ENCODE measurements around the gene TBL1Y. TPM values are rescaled to one million over a fixed set of nuclear protein-coding genes. Genes with fewer than 3 reads are reported as not detected.

The TBL1Y gene
- total and polyA plus RNA-seq, 8 donors = 0.08 to 1.3 (median 0.35) TPM; not detected in 4

- H3K4me3 ChIP-seq = no peak overlapping the region
- DNase-seq = no peak
- no peaks in the 10 kb centered on the region for H3K4me1 ChIP-seq
- TF ChIP-seq POLR2A (IDR thresholded peaks at IDR 0.05) (no peak), POLR2AphosphoS5 (IDR thresholded peaks at IDR 0.05) (no peak), EP300 (IDR thresholded peaks at IDR 0.05) (no peak), CTCF (IDR thresholded peaks at IDR 0.05) (no peak)
- no peaks in the 10 kb centered on the region for H3K36me3 ChIP-seq
- no peaks in the 10 kb centered on the region for H3K27me3 ChIP-seq
- H3K9me3 ChIP-seq = no peaks in the 10 kb centered on the region
- H3K27ac ChIP-seq = no peak overlapping the region
- WGBS, 5 donors = 76 to 87% (median 85%) methylated on average over 2 of the region's 2 CpGs; no CpG with 5 or more reads in 2 of the 5 donors
- intact Hi-C loops (cut with DNase I; ENCODE audit: low total_unique reads) = no loop called here
These were observed 25.0 kb downstream of the TBL1Y start for GRCh38 chrY:6935497-6935896.

GRCh38 chrY:6947695-6948094, 37.2 kb downstream of the TBL1Y start:
- no peaks in the 10 kb centered on the region for H3K36me3 ChIP-seq
- no peak overlapping the region for H3K27ac ChIP-seq
- no peak overlapping the region for H3K4me3 ChIP-seq
- no peaks in the 10 kb centered on the region for H3K9me3 ChIP-seq
- intact Hi-C loops (cut with DNase I; ENCODE audit: low total_unique reads) = no loop called here
- no peaks in the 10 kb centered on the region for H3K27me3 ChIP-seq
- DNase-seq = no peak
- TF ChIP-seq POLR2AphosphoS5 (IDR thresholded peaks at IDR 0.05) (no peak), EP300 (IDR thresholded peaks at IDR 0.05) (no peak)
- H3K4me1 ChIP-seq = no peaks in the 10 kb centered on the region

- Histone ChIP-seq H3K27ac (no peak overlapping the region), H3K36me3 (no peaks in the 10 kb centered on the region), H3K9me3 (no peaks in the 10 kb centered on the region), H3K4me1 (no peaks in the 10 kb centered on the region), H3K4me3 (no peak overlapping the region), H3K27me3 (no peaks in the 10 kb centered on the region)
- 69 to 73% (median 71%) methylated on average over 9 to 13 of the region's 13 CpGs; no CpG with 5 or more reads in 2 of the 5 donors for WGBS, 5 donors
- TF ChIP-seq POLR2AphosphoS5 (IDR thresholded peaks at IDR 0.05) = no peak
- TF ChIP-seq CTCF (IDR thresholded peaks at IDR 0.05) = no peak
- intact Hi-C loops (cut with DNase I; ENCODE audit: low total_unique reads) = no loop called here
- no peak for DNase-seq
These were observed 37.9 kb downstream of the TBL1Y start for GRCh38 chrY:6948378-6948777.

GRCh38 chrY:6949947-6950346, 39.5 kb downstream of the TBL1Y start:
- Histone ChIP-seq H3K27me3 (no peaks in the 10 kb centered on the region), H3K36me3 (no peaks in the 10 kb centered on the region), H3K9me3 (no peaks in the 10 kb centered on the region), H3K4me1 (no peaks in the 10 kb centered on the region), H3K4me3 (no peak overlapping the region), H3K27ac (no peak overlapping the region)
- WGBS, 5 donors = 45 to 62% (median 54%) methylated on average over 4 of the region's 4 CpGs; no CpG with 5 or more reads in 2 of the 5 donors
- intact Hi-C loops (cut with DNase I; ENCODE audit: low total_unique reads) = no loop called here
- no peak for DNase-seq
- TF ChIP-seq CTCF (IDR thresholded peaks at IDR 0.05) (no peak), POLR2A (IDR thresholded peaks at IDR 0.05) (no peak), POLR2AphosphoS5 (IDR thresholded peaks at IDR 0.05) (no peak), EP300 (IDR thresholded peaks at IDR 0.05) (no peak)

- no peak overlapping the region for H3K27ac ChIP-seq
- H3K9me3 ChIP-seq = no peaks in the 10 kb centered on the region
- DNase-seq = no peak
- 1 to 3% (median 2%) methylated on average over 4 to 11 of the region's 11 CpGs; no CpG with 5 or more reads in 2 of the 5 donors for WGBS, 5 donors
- H3K4me1 ChIP-seq = no peaks in the 10 kb centered on the region
- peak in 2 of 7 experiments; percentile 31 to 57 for TF ChIP-seq CTCF (IDR thresholded peaks at IDR 0.05)
- no peak for TF ChIP-seq POLR2AphosphoS5 (IDR thresholded peaks at IDR 0.05)
- TF ChIP-seq EP300 (IDR thresholded peaks at IDR 0.05) = no peak
- no peaks in the 10 kb centered on the region for H3K36me3 ChIP-seq
- intact Hi-C loops (cut with DNase I; ENCODE audit: low total_unique reads) = no loop called here
- no peaks in the 10 kb centered on the region for H3K27me3 ChIP-seq
- no peak overlapping the region for H3K4me3 ChIP-seq
These were observed 54.2 kb downstream of the TBL1Y start for GRCh38 chrY:6964732-6965131.

Data from stomach (tissue), 9 donors.